Activated CD4-positive, alpha-beta memory T cell treated with anti-CD3 and anti-CD28 coated beads, Interleukin-2, amount 10 ng/mL, durations not matched to agents 7 days and 5 days (primary cell): ENCODE data around the gene DGCR8. TPM values are rescaled to one million over a fixed set of nuclear protein-coding genes. Genes with fewer than 3 reads are reported as not detected.

Source experiments
- CTCF ChIA-PET: fragments of 350-600 bp; sonication (Branson Sonifier 250); formaldehyde crosslinking; loops from one replicate; lab custom pipeline; 2021; ENCODE audit warnings: antibody characterized with exemption, inconsistent platforms; lab: Charles Lee
- POLR2A ChIA-PET: fragments of 350-600 bp; sonication (Branson Sonifier 250); formaldehyde crosslinking; loops from one replicate; lab custom pipeline; 2021; ENCODE audit warnings: antibody characterized with exemption; lab: Charles Lee
- DNase-seq: peaks from one replicate; pipeline ENCODE4 v3.0.0-alpha.2; 2020
- H3K27ac Mint-ChIP-seq: one replicate; pipeline ENCODE4 v1.8.0; 2021; ENCODE audit warnings: mild to moderate bottlenecking, mixed read lengths
- H3K27me3 Mint-ChIP-seq: one replicate; pipeline ENCODE4 v1.8.0; 2021; ENCODE audit warnings: mixed read lengths
- H3K36me3 Mint-ChIP-seq: one replicate; pipeline ENCODE4 v1.8.0; 2021; ENCODE audit warnings: low read depth, mixed read lengths
- H3K4me1 Mint-ChIP-seq: one replicate; pipeline ENCODE4 v1.8.0; 2021; ENCODE audit warnings: mixed read lengths
- H3K4me3 Mint-ChIP-seq: one replicate; pipeline ENCODE4 v1.8.0; 2021; ENCODE audit warnings: mild to moderate bottlenecking, mixed read lengths
- H3K9me3 Mint-ChIP-seq: one replicate; pipeline ENCODE4 v1.8.0; 2021; ENCODE audit warnings: mixed read lengths
- total RNA-seq, 2 experiments: library from RNA; stranded (reverse); gene quantifications; one replicate each; pipeline ENCODE4 v1.2.3, GENCODE V29; 2021

DGCR8 gene
- total RNA-seq, 2 experiments from 2014 or later = 40.4 to 41.1 TPM

GRCh38 chr22:20149257-20150250 is 69.5 kb downstream of the DGCR8 start:
- no peak overlapping the region for H3K4me3 Mint-ChIP-seq
- no peak overlapping the region for H3K27ac Mint-ChIP-seq
- no peaks in the 10 kb centered on the region for H3K9me3 Mint-ChIP-seq
- ChIA-PET POLR2A (interaction anchor here (1.0 kb wide), 1 partner anchor 32 kb away, joined by 3 read pairs; the partner anchor contains the start of gene TRMT2A), CTCF (no interaction called here)
- no peaks in the 10 kb centered on the region for H3K4me1 Mint-ChIP-seq
- no peak for DNase-seq
- H3K36me3 Mint-ChIP-seq = no peaks in the 10 kb centered on the region
- H3K27me3 Mint-ChIP-seq = no peaks in the 10 kb centered on the region

DNA sequence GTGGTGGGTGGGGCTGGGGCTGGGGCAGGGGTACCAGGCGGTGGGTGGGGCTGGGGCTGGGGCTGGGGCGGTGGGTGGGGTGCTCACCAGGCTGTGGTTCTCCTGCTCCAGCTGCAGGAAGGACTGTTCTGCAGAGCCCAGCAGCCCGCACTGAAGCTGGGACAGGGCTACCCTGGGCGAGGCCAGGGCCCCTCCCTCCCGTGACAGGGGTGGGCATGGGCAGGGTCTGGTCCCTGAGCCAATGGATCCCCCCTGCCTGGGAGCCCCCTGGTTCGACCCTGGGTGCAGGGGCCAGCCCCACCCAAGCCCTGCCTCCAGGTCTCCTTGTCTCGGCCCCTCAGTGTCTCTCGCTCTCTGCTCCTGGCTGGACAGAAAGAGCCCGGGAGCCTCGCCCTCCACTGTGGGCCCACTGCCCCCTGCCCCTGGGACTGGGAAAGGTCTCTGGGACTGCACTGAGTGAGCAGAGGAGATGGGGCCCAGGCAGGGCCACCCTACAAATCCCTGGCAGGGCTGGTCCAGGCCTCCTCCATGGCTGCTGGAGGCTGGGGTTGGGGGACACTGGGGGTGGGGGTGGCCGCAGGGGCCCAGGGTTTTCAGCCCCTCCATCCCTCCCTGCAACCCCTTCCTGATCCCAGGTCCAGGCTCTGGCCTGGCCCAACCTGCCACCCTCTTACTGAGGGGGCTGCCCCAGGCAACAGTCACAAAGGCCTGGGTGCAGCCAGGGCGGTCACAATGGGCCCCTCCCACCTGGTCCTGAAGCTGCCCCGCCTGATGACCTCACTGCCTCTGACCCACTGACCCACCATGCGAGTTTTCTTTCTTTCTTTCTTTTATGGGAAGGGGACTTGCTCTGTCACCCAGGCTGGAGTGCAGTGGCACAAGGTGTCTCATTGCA is 70.6 kb downstream of the DGCR8 start, which contains the start of gene CCDC188:
Gene CCDC188 (minus strand): TSS at position 675 of the 895 bp plus-strand sequence. CDS start 69 bp downstream, at position 606.
- no peaks in the 10 kb centered on the region for H3K36me3 Mint-ChIP-seq
- CTCF ChIA-PET = no interaction called here
- POLR2A ChIA-PET = interaction anchor here (1.0 kb wide), 1 partner anchor 33 kb away, joined by 3 read pairs; the partner anchor contains the start of gene TRMT2A

DNA sequence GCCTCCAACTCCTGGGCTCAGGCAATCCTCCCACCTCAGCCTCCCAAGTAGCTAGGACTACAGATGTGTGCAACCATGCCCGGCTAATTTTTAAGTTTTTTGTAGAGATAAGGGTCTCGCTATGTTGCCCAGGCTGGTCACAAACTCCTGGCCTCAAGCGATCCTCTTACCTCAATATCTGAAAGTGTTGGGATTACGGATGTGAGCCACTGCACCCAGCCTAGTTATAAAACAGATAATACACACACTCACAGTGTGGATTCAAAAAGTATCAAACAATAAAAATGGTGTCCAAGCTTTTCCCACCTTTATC is 71.2 kb downstream of the DGCR8 start:
- H3K4me1 Mint-ChIP-seq = no peaks in the 10 kb centered on the region
- POLR2A ChIA-PET = no interaction called here
- no peak overlapping the region for H3K27ac Mint-ChIP-seq
- no peaks in the 10 kb centered on the region for H3K9me3 Mint-ChIP-seq
- no peaks in the 10 kb centered on the region for H3K27me3 Mint-ChIP-seq
- no peaks in the 10 kb centered on the region for H3K36me3 Mint-ChIP-seq
- CTCF ChIA-PET = no interaction called here
- DNase-seq = no peak
- no peak overlapping the region for H3K4me3 Mint-ChIP-seq

More for the DNA sequence above, 70.6 kb downstream of the DGCR8 start, which contains the start of gene CCDC188:
- Mint-ChIP-seq H3K27me3 (no peaks in the 10 kb centered on the region), H3K4me1 (no peaks in the 10 kb centered on the region), H3K9me3 (no peaks in the 10 kb centered on the region), H3K4me3 (no peak within 1 kb of the TSS), H3K27ac (no peak within 1 kb of the TSS)
- no peak for DNase-seq

GRCh38 chr22:20152464-20152890 is 72.4 kb downstream of the DGCR8 start:
- no peaks in the 10 kb centered on the region for H3K27me3 Mint-ChIP-seq
- no peaks in the 10 kb centered on the region for H3K36me3 Mint-ChIP-seq
- CTCF ChIA-PET = no interaction called here
- no peak for DNase-seq
- no peaks in the 10 kb centered on the region for H3K9me3 Mint-ChIP-seq
- H3K4me3 Mint-ChIP-seq = no peak overlapping the region
- H3K4me1 Mint-ChIP-seq = no peaks in the 10 kb centered on the region
- POLR2A ChIA-PET = no interaction called here
- no peak overlapping the region for H3K27ac Mint-ChIP-seq

- Mint-ChIP-seq H3K4me1 (no peaks in the 10 kb centered on the region), H3K27ac (no peak overlapping the region), H3K4me3 (no peak overlapping the region), H3K9me3 (no peaks in the 10 kb centered on the region), H3K27me3 (no peaks in the 10 kb centered on the region), H3K36me3 (no peaks in the 10 kb centered on the region)
- DNase-seq = no peak
- CTCF ChIA-PET = no interaction called here
- POLR2A ChIA-PET = no interaction called here
Observed at GRCh38 chr22:20153945-20154344, 73.9 kb downstream of the DGCR8 start.

GRCh38 chr22:20154602-20155187 is 74.7 kb downstream of the DGCR8 start:
- no peaks in the 10 kb centered on the region for H3K9me3 Mint-ChIP-seq
- CTCF ChIA-PET = no interaction called here
- no peak overlapping the region for H3K4me3 Mint-ChIP-seq
- H3K4me1 Mint-ChIP-seq = no peaks in the 10 kb centered on the region
- H3K27ac Mint-ChIP-seq = no peak overlapping the region
- POLR2A ChIA-PET = no interaction called here
- no peaks in the 10 kb centered on the region for H3K27me3 Mint-ChIP-seq
- H3K36me3 Mint-ChIP-seq = no peaks in the 10 kb centered on the region
- no peak for DNase-seq

DNA sequence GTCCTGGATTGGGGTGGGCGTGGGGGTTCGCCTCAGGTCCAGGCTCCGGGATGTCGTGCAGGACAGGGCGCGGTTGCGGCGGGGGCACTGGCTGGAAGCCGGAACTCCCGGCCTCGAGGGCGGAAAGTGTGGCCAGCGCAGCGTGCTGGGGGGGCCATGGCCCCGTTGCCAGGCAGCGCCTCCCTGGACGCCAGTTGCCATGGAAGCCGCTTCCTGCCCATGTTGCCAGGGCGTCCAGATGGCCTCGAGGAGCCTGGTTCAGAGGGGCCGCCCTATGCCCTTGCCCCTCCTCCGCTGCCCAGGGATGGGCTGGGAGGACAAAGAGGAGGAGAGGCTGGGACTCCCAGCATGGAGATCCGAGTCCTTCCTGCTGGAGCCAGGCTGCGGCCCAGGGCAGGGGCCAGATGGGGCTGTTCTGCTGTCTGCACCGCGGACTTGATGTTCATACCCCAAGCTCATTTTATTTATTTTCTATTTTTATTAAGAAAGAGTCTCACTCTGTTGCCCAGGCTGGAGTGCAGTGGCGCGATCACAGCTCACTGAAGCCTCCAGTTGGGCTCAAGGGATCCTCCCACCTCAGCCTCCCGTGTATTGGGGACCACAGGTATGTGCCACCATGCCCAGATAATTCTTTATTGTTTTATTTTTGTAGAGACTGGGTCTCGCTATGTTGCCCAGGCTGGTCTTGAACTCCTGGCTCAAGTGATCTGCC is 75.4 kb downstream of the DGCR8 start:
- no peaks in the 10 kb centered on the region for H3K9me3 Mint-ChIP-seq
- peak; percentile 54 for DNase-seq
- H3K27ac Mint-ChIP-seq = no peak overlapping the region
- POLR2A ChIA-PET = no interaction called here
- H3K27me3 Mint-ChIP-seq = no peaks in the 10 kb centered on the region
- no peaks in the 10 kb centered on the region for H3K36me3 Mint-ChIP-seq
- H3K4me3 Mint-ChIP-seq = no peak overlapping the region
- H3K4me1 Mint-ChIP-seq = no peaks in the 10 kb centered on the region
- CTCF ChIA-PET = interaction anchor here (0.7 kb wide), 1 partner anchor 83 kb away, joined by 4 read pairs; no protein-coding TSS in a partner anchor

- H3K27ac Mint-ChIP-seq = no peak overlapping the region
- H3K4me3 Mint-ChIP-seq = no peak overlapping the region
- ChIA-PET POLR2A (no interaction called here), CTCF (interaction anchor here (1.1 to 2.6 kb wide), 2 partner anchors 130 to 413 kb away, joined by 3 to 6 read pairs; no protein-coding TSS in a partner anchor)
- no peaks in the 10 kb centered on the region for H3K27me3 Mint-ChIP-seq
- no peak for DNase-seq
- no peaks in the 10 kb centered on the region for H3K4me1 Mint-ChIP-seq
- H3K9me3 Mint-ChIP-seq = no peaks in the 10 kb centered on the region
- no peaks in the 10 kb centered on the region for H3K36me3 Mint-ChIP-seq
Observed at GRCh38 chr22:20156042-20156389, 76.0 kb downstream of the DGCR8 start.

DNA sequence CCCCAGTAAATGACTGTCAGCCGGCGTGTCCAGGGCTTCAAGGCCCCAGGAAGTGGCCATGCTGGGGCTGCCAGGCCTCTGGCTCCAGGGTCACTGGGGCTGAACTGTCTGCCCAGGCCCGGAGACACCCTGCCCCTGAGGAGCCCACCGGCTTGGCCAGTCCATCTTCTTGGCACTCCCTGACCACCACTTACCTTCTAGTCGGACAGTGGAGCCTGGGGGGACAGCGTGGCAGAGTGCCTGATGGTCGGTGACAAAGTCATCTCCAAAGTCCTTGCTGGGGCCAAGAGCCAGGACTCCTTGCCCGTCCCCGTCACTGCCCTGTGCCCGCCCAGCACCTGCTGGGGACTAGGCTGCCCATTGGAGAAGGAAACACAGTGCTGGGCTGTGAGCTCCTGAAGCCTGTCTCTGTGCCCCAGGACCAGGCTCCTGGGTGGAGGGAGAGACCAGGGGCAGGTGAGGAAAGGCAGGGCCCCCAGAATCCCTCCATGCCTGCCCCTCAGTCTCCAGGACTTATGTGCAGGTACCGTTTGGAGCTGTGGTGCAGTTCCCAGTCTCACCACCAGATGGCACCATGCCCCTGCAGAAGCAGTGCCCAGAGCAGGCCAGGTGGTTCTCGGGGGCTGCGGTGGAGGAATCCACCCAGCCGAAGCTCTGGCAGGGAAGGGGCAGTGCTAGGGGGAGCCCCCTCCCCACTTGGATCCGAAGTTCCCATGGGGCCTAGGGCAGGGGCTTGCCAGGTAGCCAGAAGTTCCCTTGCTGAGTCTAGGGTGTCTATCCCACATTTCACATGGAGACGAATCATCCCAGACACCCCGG is 76.8 kb downstream of the DGCR8 start:
- Mint-ChIP-seq H3K4me3 (no peak overlapping the region), H3K4me1 (no peaks in the 10 kb centered on the region), H3K36me3 (no peaks in the 10 kb centered on the region), H3K27me3 (no peaks in the 10 kb centered on the region), H3K9me3 (no peaks in the 10 kb centered on the region), H3K27ac (no peak overlapping the region)
- CTCF ChIA-PET = interaction anchor here (0.6 to 2.6 kb wide), 9 partner anchors 82 to 774 kb away, joined by 3 to 18 read pairs (median 4); partner anchors contain the start of gene DGCR6L
- DNase-seq = peak; percentile 86
- POLR2A ChIA-PET = interaction anchor here (0.6 to 1.3 kb wide), 3 partner anchors 82 to 243 kb away, joined by 3 read pairs; no protein-coding TSS in a partner anchor

DNA sequence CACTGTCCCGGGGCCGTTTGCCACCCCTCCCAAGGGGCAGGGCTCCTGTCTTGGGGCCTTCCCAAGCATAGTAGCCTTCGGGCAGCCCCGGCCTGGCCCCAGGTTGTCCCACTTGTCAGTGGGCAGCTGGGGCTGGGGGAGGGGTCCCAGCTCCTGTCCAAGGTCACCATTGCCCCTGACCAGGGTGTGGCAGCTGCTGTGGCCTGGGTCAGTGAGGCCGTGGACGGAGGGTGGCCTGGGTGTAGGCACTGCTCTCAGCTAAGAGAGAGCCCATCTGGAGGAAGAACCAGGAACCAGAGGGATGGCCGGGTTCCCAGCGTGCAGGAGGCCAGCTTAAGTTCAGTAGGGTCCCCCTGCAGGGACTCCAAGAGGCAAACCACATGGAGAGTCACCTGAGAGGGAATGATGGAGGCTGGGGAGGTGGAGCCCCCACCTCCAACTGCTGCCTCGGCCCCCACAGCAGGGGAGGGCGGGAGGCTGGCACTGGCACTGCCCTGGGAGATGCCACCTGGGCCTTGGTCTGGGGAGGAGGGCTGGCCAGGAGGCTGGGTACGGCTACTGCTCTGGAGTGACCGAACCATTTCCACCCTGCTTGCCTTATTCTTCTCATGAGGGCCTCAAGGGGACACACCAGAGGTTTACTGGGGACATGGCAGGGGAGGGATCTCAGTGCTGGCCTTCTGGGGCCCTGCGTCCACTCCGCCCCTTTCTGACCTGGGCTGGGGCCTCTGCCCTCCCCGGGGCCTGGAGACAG is 77.6 kb downstream of the DGCR8 start:
- Mint-ChIP-seq H3K36me3 (no peaks in the 10 kb centered on the region), H3K4me3 (no peak overlapping the region), H3K27ac (no peak overlapping the region), H3K27me3 (no peaks in the 10 kb centered on the region), H3K4me1 (no peaks in the 10 kb centered on the region), H3K9me3 (no peaks in the 10 kb centered on the region)
- POLR2A ChIA-PET = interaction anchor here (0.6 to 1.3 kb wide), 3 partner anchors 81 to 242 kb away, joined by 3 read pairs; no protein-coding TSS in a partner anchor
- CTCF ChIA-PET = interaction anchor here (0.6 to 2.6 kb wide), 7 partner anchors 81 to 773 kb away, joined by 3 to 18 read pairs (median 5); partner anchors contain the start of gene DGCR6L
- DNase-seq = no peak
